Measurements from ENCODE around the gene TDRD12. TPM values are rescaled to one million over a fixed set of nuclear protein-coding genes. Genes with fewer than 3 reads are reported as not detected.
"Not testable (repeated sequence)": the region's sequence is repeated elsewhere in the genome, so short reads cannot be mapped to it uniquely, and the experiment has no call there.

The TDRD12 gene
- total RNA-seq, 3 donors from 2014 or later, result 0.05 to 0.74 (median 0.68) TPM

GRCh38 chr19:32704006-32704405 is 15.6 kb upstream of the TDRD12 start:
- H3K4me1 Mint-ChIP-seq (ENCODE audit: low read depth), result peaks cover 29% of the 10 kb centered on the region
- H3K4me3 Mint-ChIP-seq; ATAC-seq; H3K9me3 Mint-ChIP-seq; H3K27me3 Mint-ChIP-seq (ENCODE audit: low read depth); DNase-seq: not testable (repeated sequence)
- H3K36me3 Mint-ChIP-seq (ENCODE audit: insufficient read depth), result peaks cover 41% of the 10 kb centered on the region

GRCh38 chr19:32708457-32708856 is 11.1 kb upstream of the TDRD12 start:
- DNase-seq, result peak; percentile 21
- Mint-ChIP-seq H3K4me1 (ENCODE audit: low read depth) (peaks cover 21% of the 10 kb centered on the region), H3K4me3 (no peak overlapping the region), H3K9me3 (peaks cover 4% of the 10 kb centered on the region), H3K27me3 (ENCODE audit: low read depth) (no peaks in the 10 kb centered on the region), H3K36me3 (ENCODE audit: insufficient read depth) (peaks cover 21% of the 10 kb centered on the region)
- peak; percentile 92 to 93 for ATAC-seq

- ATAC-seq, result no peak
- Mint-ChIP-seq H3K4me3 (no peak overlapping the region), H3K27me3 (ENCODE audit: low read depth) (no peaks in the 10 kb centered on the region), H3K9me3 (peaks cover 4% of the 10 kb centered on the region), H3K4me1 (ENCODE audit: low read depth) (peaks cover 21% of the 10 kb centered on the region), H3K36me3 (ENCODE audit: insufficient read depth) (peaks cover 20% of the 10 kb centered on the region)
- DNase-seq, result no peak
These were observed 10.5 kb upstream of the TDRD12 start for GRCh38 chr19:32709032-32709431.

DNA sequence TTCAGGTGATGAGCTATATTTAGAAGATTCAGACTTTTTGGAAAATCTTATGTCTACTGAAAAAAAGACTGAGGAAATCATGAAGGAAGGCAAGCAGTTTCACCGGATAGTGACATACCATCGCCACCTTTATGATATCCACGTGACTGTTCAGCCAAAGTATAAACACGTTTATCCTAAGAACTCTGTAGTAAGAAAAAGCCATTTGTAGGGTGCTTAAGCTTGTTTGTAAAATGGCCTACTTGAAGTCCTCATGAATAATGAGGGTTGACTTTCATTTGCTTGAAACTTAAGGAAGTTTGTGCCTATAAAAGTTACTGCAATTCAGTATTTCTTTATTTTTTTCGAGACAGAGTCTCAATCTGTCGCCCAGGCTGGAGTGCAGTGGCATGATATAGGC is 7.8 kb upstream of the TDRD12 start:
- peaks cover 17% of the 10 kb centered on the region for H3K4me1 Mint-ChIP-seq (ENCODE audit: low read depth)

GRCh38 chr19:32716203-32716602 is 3.4 kb upstream of the TDRD12 start:
- H3K4me3 Mint-ChIP-seq; H3K27me3 Mint-ChIP-seq (ENCODE audit: low read depth); ATAC-seq; H3K4me1 Mint-ChIP-seq (ENCODE audit: low read depth); DNase-seq; H3K9me3 Mint-ChIP-seq: not testable (repeated sequence)
- peaks cover 16% of the 10 kb centered on the region for H3K36me3 Mint-ChIP-seq (ENCODE audit: insufficient read depth)

More for the DNA sequence above, 7.8 kb upstream of the TDRD12 start:
- H3K27me3 Mint-ChIP-seq (ENCODE audit: low read depth), result no peaks in the 10 kb centered on the region
- no peaks in the 10 kb centered on the region for H3K9me3 Mint-ChIP-seq
- ATAC-seq (no peak), DNase-seq (no peak)
- H3K36me3 Mint-ChIP-seq (ENCODE audit: insufficient read depth), result peaks cover 21% of the 10 kb centered on the region
- no peak overlapping the region for H3K4me3 Mint-ChIP-seq

DNA sequence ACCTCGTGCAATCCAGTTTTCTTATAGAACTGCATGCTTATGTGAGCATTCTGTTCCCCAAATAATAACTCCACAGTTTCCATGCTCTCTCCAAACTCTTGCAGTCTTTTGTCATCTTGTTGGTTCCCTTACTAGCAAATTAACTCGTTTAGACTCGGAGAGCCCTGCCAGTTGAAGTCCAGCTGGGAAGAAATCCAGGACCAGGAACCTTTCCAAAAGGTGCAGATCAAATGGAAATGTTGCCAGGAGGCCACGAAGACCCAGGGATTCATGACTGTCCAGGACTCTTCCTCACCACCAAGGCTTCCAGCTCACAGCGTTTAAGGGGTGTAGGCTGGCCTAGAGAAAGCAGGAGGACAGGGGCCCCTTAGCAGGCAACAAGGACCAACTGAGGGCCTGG is 2.1 kb upstream of the TDRD12 start:
- Mint-ChIP-seq H3K9me3 (no peaks in the 10 kb centered on the region), H3K27me3 (ENCODE audit: low read depth) (no peaks in the 10 kb centered on the region), H3K4me3 (no peak overlapping the region), H3K36me3 (ENCODE audit: insufficient read depth) (peaks cover 15% of the 10 kb centered on the region), H3K4me1 (ENCODE audit: low read depth) (no peaks in the 10 kb centered on the region)
- DNase-seq (no peak), ATAC-seq (no peak)

DNA sequence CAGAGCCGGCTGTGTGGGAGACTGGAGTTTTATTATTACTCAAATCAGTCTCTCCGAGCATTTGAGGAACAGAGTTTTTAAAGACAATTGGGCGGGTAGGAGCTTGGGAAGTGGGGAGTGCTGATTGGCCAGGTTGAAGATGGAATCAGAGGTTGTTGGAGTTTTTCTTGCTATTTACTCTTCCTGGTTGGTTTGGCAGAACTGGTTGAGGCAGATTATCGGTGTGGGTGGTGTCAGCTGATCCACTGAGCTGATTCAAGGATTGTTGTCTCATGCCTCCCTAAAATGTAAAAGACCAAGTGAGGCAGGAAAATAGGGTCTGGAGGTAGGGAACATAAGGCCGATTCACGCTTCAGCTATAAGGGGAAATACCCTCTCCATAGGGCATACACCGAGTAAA is 1.3 kb upstream of the TDRD12 start:
- peaks cover 10% of the 10 kb centered on the region for H3K36me3 Mint-ChIP-seq (ENCODE audit: insufficient read depth)
- no peak for DNase-seq
- no peaks in the 10 kb centered on the region for H3K4me1 Mint-ChIP-seq (ENCODE audit: low read depth)
- ATAC-seq, result no peak
- H3K4me3 Mint-ChIP-seq, result no peak overlapping the region
- no peaks in the 10 kb centered on the region for H3K27me3 Mint-ChIP-seq (ENCODE audit: low read depth)
- H3K9me3 Mint-ChIP-seq, result no peaks in the 10 kb centered on the region

- ATAC-seq (no peak), DNase-seq (no peak)
- Mint-ChIP-seq H3K4me3 (no peak overlapping the region), H3K36me3 (ENCODE audit: insufficient read depth) (peaks cover under 1% of the 10 kb centered on the region), H3K27me3 (ENCODE audit: low read depth) (no peaks in the 10 kb centered on the region), H3K9me3 (no peaks in the 10 kb centered on the region), H3K4me1 (ENCODE audit: low read depth) (no peaks in the 10 kb centered on the region)
These were observed 809 bp downstream of the TDRD12 start for GRCh38 chr19:32720216-32720935.

- ATAC-seq (no peak), DNase-seq (no peak)
- H3K27me3 Mint-ChIP-seq (ENCODE audit: low read depth), result no peaks in the 10 kb centered on the region
- no peaks in the 10 kb centered on the region for H3K4me1 Mint-ChIP-seq (ENCODE audit: low read depth)
- H3K9me3 Mint-ChIP-seq, result no peaks in the 10 kb centered on the region
- H3K4me3 Mint-ChIP-seq, result no peak overlapping the region
- no peaks in the 10 kb centered on the region for H3K36me3 Mint-ChIP-seq (ENCODE audit: insufficient read depth)
These were observed 1.3 kb downstream of the TDRD12 start for GRCh38 chr19:32720936-32721250.

DNA sequence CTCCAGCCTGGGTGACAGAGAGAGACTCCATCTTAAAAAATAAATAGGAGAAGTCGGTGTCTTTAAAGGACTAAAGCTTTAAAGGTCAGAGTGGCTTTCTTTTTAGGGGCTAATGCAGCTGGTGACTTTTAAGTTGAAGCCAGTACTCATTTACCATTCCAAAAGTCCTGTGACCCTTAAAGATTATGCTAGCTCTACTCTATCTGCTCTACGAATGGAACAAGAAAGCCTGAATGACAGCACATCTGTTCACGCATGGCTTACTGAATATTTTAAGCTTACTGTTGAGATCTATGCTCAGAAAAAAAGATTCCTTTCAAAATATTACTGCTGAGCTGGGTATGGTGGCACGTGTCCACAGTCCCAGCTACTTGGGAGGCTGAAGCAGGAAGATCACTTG is 16.4 kb downstream of the TDRD12 start:
- Mint-ChIP-seq H3K27me3 (ENCODE audit: low read depth) (peaks cover 13% of the 10 kb centered on the region), H3K36me3 (ENCODE audit: insufficient read depth) (no peaks in the 10 kb centered on the region), H3K4me1 (ENCODE audit: low read depth) (no peaks in the 10 kb centered on the region), H3K9me3 (no peaks in the 10 kb centered on the region), H3K4me3 (no peak overlapping the region)
- ATAC-seq (no peak), DNase-seq (no peak)

GRCh38 chr19:32743021-32743420 is 23.5 kb downstream of the TDRD12 start:
- DNase-seq (no peak), ATAC-seq (no peak)
- H3K4me3 Mint-ChIP-seq, result no peak overlapping the region
- peaks cover 7% of the 10 kb centered on the region for H3K4me1 Mint-ChIP-seq (ENCODE audit: low read depth)
- H3K27me3 Mint-ChIP-seq (ENCODE audit: low read depth), result peaks cover 18% of the 10 kb centered on the region
- H3K9me3 Mint-ChIP-seq, result no peaks in the 10 kb centered on the region
- H3K36me3 Mint-ChIP-seq (ENCODE audit: insufficient read depth), result no peaks in the 10 kb centered on the region

DNA sequence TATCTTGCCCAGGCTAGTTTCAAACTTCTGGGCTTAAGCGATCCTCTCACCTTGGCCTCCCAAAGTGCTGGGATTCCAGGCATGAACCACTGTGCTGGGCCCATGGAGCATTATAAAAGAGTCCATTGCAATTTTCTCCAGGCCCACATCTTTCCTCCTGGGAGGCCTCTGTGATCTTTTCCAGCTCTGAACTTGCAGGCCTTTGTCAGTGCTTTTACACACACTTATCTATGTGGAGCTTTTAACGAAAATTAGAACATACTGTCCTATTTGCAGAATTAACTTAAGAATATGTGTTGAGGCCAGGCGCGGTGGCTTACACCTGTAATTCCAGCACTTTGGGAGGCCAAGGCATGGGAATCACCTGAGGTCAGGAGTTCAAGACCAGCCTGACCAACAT is 23.9 kb downstream of the TDRD12 start:
- H3K9me3 Mint-ChIP-seq, result no peaks in the 10 kb centered on the region

DNA sequence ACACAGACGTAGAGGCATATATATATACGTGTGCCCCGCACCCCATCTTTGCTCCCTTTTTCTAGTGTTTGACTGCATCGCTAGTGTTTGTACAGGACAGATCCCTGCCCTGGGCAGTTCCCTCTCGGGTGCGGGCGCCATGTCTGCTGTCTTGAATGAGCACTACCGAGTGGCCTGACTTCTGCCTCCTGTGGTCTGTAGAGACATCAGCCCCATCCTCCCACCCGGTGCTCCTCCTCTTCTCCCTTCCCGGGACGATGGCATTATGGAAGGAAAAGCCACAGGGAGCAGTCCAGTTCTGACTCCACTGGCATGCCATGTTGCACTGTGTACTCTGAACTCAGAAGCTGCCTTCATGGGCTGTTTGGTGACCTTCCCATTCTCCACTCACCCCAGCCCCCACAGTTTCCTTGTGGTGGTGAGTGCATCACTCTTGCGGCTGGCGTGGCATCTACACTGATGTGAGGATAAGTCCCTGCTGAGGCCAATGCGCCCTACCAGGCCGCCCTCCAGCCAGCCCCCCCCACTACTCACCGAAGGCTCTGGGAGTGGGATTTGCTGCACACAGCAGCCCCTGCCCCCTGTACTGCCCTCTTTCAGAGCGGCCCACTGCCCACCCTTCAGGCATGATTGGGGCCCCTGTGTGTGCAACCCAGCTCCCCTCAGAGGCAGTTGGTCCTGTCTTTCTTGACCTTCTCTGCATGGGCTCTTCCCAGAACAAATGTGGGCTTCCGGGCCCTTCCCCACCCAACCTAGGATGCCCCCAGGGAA is 25.2 kb downstream of the TDRD12 start:
- Mint-ChIP-seq H3K27me3 (ENCODE audit: low read depth) (peaks cover 11% of the 10 kb centered on the region), H3K9me3 (no peaks in the 10 kb centered on the region), H3K4me3 (no peak overlapping the region), H3K36me3 (ENCODE audit: insufficient read depth) (no peaks in the 10 kb centered on the region), H3K4me1 (ENCODE audit: low read depth) (peaks cover 8% of the 10 kb centered on the region)
- ATAC-seq, result no peak
- no peak for DNase-seq

More for the DNA sequence above, 23.9 kb downstream of the TDRD12 start:
- peaks cover 8% of the 10 kb centered on the region for H3K4me1 Mint-ChIP-seq (ENCODE audit: low read depth)
- ATAC-seq (no peak), DNase-seq (no peak)
- H3K4me3 Mint-ChIP-seq, result no peak overlapping the region
- H3K36me3 Mint-ChIP-seq (ENCODE audit: insufficient read depth), result no peaks in the 10 kb centered on the region
- peaks cover 18% of the 10 kb centered on the region for H3K27me3 Mint-ChIP-seq (ENCODE audit: low read depth)

DNA sequence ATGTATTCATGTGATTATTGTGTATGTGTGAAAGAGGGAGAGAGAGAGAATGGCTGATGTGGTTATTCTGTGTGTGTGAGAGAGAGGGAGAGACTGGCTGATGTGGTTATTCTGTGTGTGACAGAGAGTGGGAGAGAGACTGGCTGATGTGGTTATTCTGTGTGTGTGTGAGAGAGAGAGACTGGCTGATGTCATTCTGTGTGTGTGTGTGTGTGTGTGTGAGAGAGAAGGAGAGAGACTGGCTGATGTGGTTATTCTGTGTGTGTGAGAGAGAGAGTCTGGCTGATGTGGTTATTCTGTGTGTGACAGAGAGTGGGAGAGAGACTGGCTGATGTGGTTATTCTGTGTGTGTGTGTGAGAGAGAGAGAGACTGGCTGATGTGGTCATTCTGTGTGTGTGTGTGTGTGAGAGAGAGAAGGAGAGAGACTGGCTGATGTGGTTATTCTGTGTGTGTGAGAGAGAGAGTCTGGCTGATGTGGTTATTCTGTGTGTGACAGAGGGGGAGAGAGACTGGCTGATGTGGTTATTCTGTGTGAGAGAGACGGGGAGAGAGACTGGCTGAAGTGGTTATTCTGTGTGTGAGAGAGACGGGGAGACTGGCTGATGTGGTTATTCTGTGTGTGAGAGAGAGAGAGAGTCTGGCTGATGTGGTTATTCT is 26.2 kb downstream of the TDRD12 start:
- H3K36me3 Mint-ChIP-seq (ENCODE audit: insufficient read depth); H3K27me3 Mint-ChIP-seq (ENCODE audit: low read depth); H3K4me3 Mint-ChIP-seq; H3K4me1 Mint-ChIP-seq (ENCODE audit: low read depth); DNase-seq; H3K9me3 Mint-ChIP-seq: not testable (repeated sequence)
- peak; percentile 12 to 30 for ATAC-seq

All from activated T-cell treated with anti-CD3 and anti-CD28 coated beads, Interleukin-2, amount 50 U/mL, for 4 hours (primary cell).